Measurements from ENCODE around the gene SMTNL1.

DNA sequence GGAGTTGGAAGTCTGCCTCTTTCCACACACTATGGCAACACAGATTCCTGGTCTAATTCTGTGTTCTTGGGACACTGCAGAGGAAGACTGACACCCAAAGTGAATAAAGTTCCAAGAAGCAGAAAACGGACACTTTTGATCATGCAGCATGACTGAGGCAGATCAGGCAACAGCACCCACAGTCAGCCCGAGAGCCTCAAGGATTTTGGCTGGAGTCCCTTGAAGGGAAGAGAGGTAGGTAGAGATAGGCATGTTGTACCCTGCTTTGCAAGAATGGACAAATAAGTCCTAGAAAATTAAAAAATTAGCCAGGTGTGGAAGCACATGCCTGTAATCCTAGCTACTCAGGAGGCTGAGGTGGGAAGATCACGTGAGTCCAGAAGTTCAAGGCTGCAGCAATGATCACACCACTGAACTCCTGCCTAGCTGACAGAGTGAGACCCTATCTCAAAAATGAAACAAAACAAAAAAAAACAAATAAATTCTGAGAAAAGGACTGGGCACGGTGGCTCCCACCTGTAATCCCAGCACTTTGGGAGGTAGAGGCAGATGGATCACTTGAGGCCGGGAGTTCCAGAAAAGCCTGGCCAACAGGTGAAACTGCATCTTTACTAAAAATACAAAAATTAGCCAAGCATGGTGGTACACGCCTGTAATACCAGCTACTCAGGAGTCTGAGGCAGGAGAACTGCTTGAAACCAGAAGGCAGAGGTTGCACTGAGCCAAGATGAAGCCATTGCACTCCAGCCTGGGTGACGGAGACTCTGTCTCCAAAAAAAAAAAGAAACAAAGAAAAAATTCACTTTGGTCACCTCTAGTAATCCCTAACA is 28.8 kb upstream of the SMTNL1 start:
- TF ChIP-seq, protein P1, sequence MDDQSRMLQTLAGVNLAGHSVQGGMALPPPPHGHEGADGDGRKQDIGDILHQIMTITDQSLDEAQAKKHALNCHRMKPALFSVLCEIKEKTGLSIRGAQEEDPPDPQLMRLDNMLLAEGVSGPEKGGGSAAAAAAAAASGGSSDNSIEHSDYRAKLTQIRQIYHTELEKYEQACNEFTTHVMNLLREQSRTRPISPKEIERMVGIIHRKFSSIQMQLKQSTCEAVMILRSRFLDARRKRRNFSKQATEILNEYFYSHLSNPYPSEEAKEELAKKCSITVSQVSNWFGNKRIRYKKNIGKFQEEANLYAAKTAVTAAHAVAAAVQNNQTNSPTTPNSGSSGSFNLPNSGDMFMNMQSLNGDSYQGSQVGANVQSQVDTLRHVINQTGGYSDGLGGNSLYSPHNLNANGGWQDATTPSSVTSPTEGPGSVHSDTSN (IDR thresholded peaks at IDR 0.05): no peak
- TF ChIP-seq JUN (IDR thresholded peaks at IDR 0.05) (no peak), CTCF (IDR thresholded peaks at IDR 0.05) (no peak), CBX8 (IDR thresholded peaks at IDR 0.05) (no peak), RCOR1 (IDR thresholded peaks at IDR 0.05; ENCODE audit: low read depth, low read length) (no peak), RAD21 (conservative IDR thresholded peaks at IDR 0.05 in 1 of 2, IDR thresholded peaks at IDR 0.05 in 1 of 2) (no peak), ZSCAN20 (CRISPR knock-in tag; IDR thresholded peaks at IDR 0.05) (no peak)
